IMR-90 (cell line): ENCODE measurements around the gene ADAM12. TPM values are rescaled to one million over a fixed set of nuclear protein-coding genes. Genes with fewer than 3 reads are reported as not detected.

Source experiments
- ATAC-seq: fragments of 200-7000 bp; cut with Tn5 transposase; 2 replicates; pipeline ENCODE4 v1.9.1; 2020; ENCODE audit warnings: low read depth, mild to moderate bottlenecking, moderate library complexity
- BruUV-seq: library from RNA; stranded (reverse); fragments of 400-500 nt; replicated peaks from 2 replicates; lab custom pipeline; 2021; lab: Mats Ljungman, UMichigan
- CTCF ChIA-PET: fragments of 300-600 bp; formaldehyde crosslinking; extraction: SDS; loops from one replicate; lab custom pipeline; 2021; ENCODE audit warnings: antibody characterized with exemption; lab: Yijun Ruan, JAX
- POLR2A ChIA-PET: fragments of 300-600 bp; sonication (Branson Sonifier 250); formaldehyde crosslinking; loops from one replicate; lab custom pipeline; 2022; ENCODE audit warnings: antibody characterized with exemption; ENCODE audit not compliant: unreplicated experiment; lab: Charles Lee
- DNase-seq: peaks from one replicate; pipeline ENCODE4 v3.0.0; 2013
- H2AFZ ChIP-seq: replicated peaks from 2 replicates; pipeline ENCODE3; 2013; ENCODE audit warnings: low read length, mild to moderate bottlenecking; ENCODE audit not compliant: poor library complexity
- H2AK5ac ChIP-seq: 2 replicates; pipeline ENCODE4 v1.6.1; 2013; ENCODE audit warnings: low read depth, low read length, inconsistent platforms
- H2AK9ac ChIP-seq: replicated peaks from 2 replicates; pipeline ENCODE3; 2013; ENCODE audit warnings: mild to moderate bottlenecking, low read depth, low read length, moderate library complexity; ENCODE audit not compliant: poor library complexity
- H2BK120ac ChIP-seq: 2 replicates; pipeline ENCODE4 v1.6.1; 2013; ENCODE audit warnings: low read depth, low read length, inconsistent platforms
- H2BK15ac ChIP-seq: 3 replicates; pipeline ENCODE4 v1.6.1; 2013; ENCODE audit warnings: low read depth, low read length, inconsistent platforms
- H2BK20ac ChIP-seq: 2 replicates; pipeline ENCODE4 v1.6.1; 2013; ENCODE audit warnings: low read depth, mild to moderate bottlenecking, inconsistent platforms, low read length, moderate library complexity
- H2BK5ac ChIP-seq: 2 replicates; pipeline ENCODE4 v1.6.1; 2013; ENCODE audit warnings: mild to moderate bottlenecking, low read depth, low read length, inconsistent platforms; ENCODE audit not compliant: poor library complexity, severe bottlenecking
- H3K14ac ChIP-seq: replicated peaks from 2 replicates; pipeline ENCODE4 v1.6.1; 2013; ENCODE audit warnings: low read depth, low read length, inconsistent platforms
- H3K18ac ChIP-seq: 2 replicates; pipeline ENCODE4 v1.6.1; 2013; ENCODE audit warnings: low read depth, low read length, control low read depth
- H3K23ac ChIP-seq: 2 replicates; pipeline ENCODE4 v1.6.1; 2013; ENCODE audit warnings: low read depth, low read length, inconsistent platforms
- H3K27ac ChIP-seq: 2 replicates; pipeline ENCODE4 v1.5.1; 2013; ENCODE audit warnings: mild to moderate bottlenecking, control low read depth, low read length; ENCODE audit not compliant: insufficient read depth
- H3K27me3 ChIP-seq: 2 replicates; pipeline ENCODE4 v1.6.1; 2013; ENCODE audit warnings: low read length; ENCODE audit not compliant: control insufficient read depth, insufficient read depth
- H3K36me3 ChIP-seq: 2 replicates; pipeline ENCODE4 v1.6.1; 2013; ENCODE audit warnings: low read length, mixed read lengths; ENCODE audit not compliant: control insufficient read depth, insufficient read depth
- H3K4ac ChIP-seq: 2 replicates; pipeline ENCODE4 v1.6.1; 2013; ENCODE audit warnings: low read depth, low read length, inconsistent platforms
- H3K4me1 ChIP-seq: 2 replicates; pipeline ENCODE4 v1.6.1; 2013; ENCODE audit warnings: low read length, mixed read lengths; ENCODE audit not compliant: control insufficient read depth, insufficient read depth
- H3K4me2 ChIP-seq: 2 replicates; pipeline ENCODE4 v1.6.1; 2013; ENCODE audit warnings: low read depth, mild to moderate bottlenecking, control low read depth, low read length, moderate library complexity
- H3K4me3 ChIP-seq: 2 replicates; pipeline ENCODE4 v1.5.1; 2013; ENCODE audit warnings: low read depth, mild to moderate bottlenecking, control low read depth, low read length, moderate library complexity; ENCODE audit not compliant: insufficient read depth
- H3K56ac ChIP-seq: 2 replicates; pipeline ENCODE4 v1.6.1; 2013; ENCODE audit warnings: low read length, inconsistent platforms; ENCODE audit not compliant: insufficient read depth; ENCODE audit errors: extremely low read depth
- H3K79me1 ChIP-seq, 2 experiments: 2 replicates each; pipeline ENCODE4 v1.6.1; 2013; ENCODE audit warnings: low read length in 2 of 2, inconsistent platforms in 1 of 2, low read depth in 1 of 2
- H3K9ac ChIP-seq: 2 replicates; pipeline ENCODE4 v1.6.1; 2013; ENCODE audit warnings: low read depth, low read length, control low read depth
- H3K9me1 ChIP-seq: 2 replicates; pipeline ENCODE4 v1.6.1; 2013; ENCODE audit warnings: low read length, inconsistent platforms; ENCODE audit not compliant: insufficient read depth
- H3K9me3 ChIP-seq: 2 replicates; pipeline ENCODE4 v1.6.1; 2013; ENCODE audit warnings: low read length; ENCODE audit not compliant: control insufficient read depth, insufficient read depth
- H4K20me1 ChIP-seq: 2 replicates; pipeline ENCODE4 v1.6.1; 2013; ENCODE audit warnings: low read length, inconsistent platforms; ENCODE audit not compliant: insufficient read depth
- H4K5ac ChIP-seq: 2 replicates; pipeline ENCODE4 v1.6.1; 2013; ENCODE audit warnings: mild to moderate bottlenecking, low read depth, low read length, control low read depth
- H4K8ac ChIP-seq, 2 experiments: 2 replicates each; pipeline ENCODE4 v1.6.1; 2013; ENCODE audit warnings: low read depth in 2 of 2, low read length in 2 of 2, control low read depth in 1 of 2, inconsistent platforms in 1 of 2
- H4K91ac ChIP-seq: 2 replicates; pipeline ENCODE4 v1.6.1; 2013; ENCODE audit warnings: low read depth, low read length, inconsistent platforms; ENCODE audit not compliant: insufficient read depth
- BHLHE40 ChIP-seq: fragments of 150-350 bp; IDR thresholded peaks from 2 replicates; pipeline ENCODE4 v1.6.1; 2016; ENCODE audit warnings: mild to moderate bottlenecking, low read depth, low read length
- CEBPB ChIP-seq: IDR thresholded peaks from 2 replicates; pipeline ENCODE4 v1.6.1; 2012; ENCODE audit warnings: low read depth, low read length, improper control_type of control experiment
- CHD1 ChIP-seq: IDR thresholded peaks from 2 replicates; pipeline ENCODE4 v1.6.1; 2012; ENCODE audit warnings: low read depth, low read length, improper control_type of control experiment
- CTCF ChIP-seq: conservative IDR thresholded peaks from 2 replicates; pipeline ENCODE4 v1.5.1; 2012; ENCODE audit warnings: mild to moderate bottlenecking, low read depth, low read length, improper control_type of control experiment
- ELK1 ChIP-seq: fragments of 150-350 bp; IDR thresholded peaks from 2 replicates; pipeline ENCODE4 v1.6.1; 2016; ENCODE audit warnings: low read depth, mild to moderate bottlenecking, low read length, moderate library complexity, borderline replicate concordance
- FOS ChIP-seq: fragments of 150-350 bp; IDR thresholded peaks from 2 replicates; pipeline ENCODE4 v1.6.1; 2016; ENCODE audit warnings: low read depth, low read length
- MAFK ChIP-seq: IDR thresholded peaks from 2 replicates; pipeline ENCODE4 v1.6.1; 2012; ENCODE audit warnings: low read depth, low read length, improper control_type of control experiment
- MAZ ChIP-seq: IDR thresholded peaks from 2 replicates; pipeline ENCODE4 v1.6.1; 2012; ENCODE audit warnings: low read depth, mild to moderate bottlenecking, low read length, improper control_type of control experiment, moderate library complexity, borderline replicate concordance
- MXI1 ChIP-seq: IDR thresholded peaks from 2 replicates; pipeline ENCODE4 v1.6.1; 2012; ENCODE audit warnings: low read depth, mild to moderate bottlenecking, low read length, moderate library complexity, borderline replicate concordance
- NFE2L2 ChIP-seq: fragments of 150-350 bp; IDR thresholded peaks from 2 replicates; pipeline ENCODE4 v1.6.1; 2016; ENCODE audit warnings: low read depth, mild to moderate bottlenecking, low read length
- POLR2A ChIP-seq: IDR thresholded peaks from 2 replicates; pipeline ENCODE4 v1.6.1; 2012; ENCODE audit warnings: mild to moderate bottlenecking, low read depth, low read length
- RAD21 ChIP-seq: IDR thresholded peaks from 2 replicates; pipeline ENCODE4 v1.6.1; 2012; ENCODE audit warnings: low read length, improper control_type of control experiment
- RCOR1 ChIP-seq: IDR thresholded peaks from 2 replicates; pipeline ENCODE4 v1.6.1; 2012; ENCODE audit warnings: mild to moderate bottlenecking, low read length, improper control_type of control experiment; ENCODE audit not compliant: insufficient replicate concordance
- RFX5 ChIP-seq: IDR thresholded peaks from 2 replicates; pipeline ENCODE4 v1.8.0; 2012; ENCODE audit warnings: low read depth, mild to moderate bottlenecking, low read length, moderate library complexity
- SMC3 ChIP-seq: fragments of 150-350 bp; IDR thresholded peaks from 2 replicates; pipeline ENCODE4 v1.6.1; 2016; ENCODE audit warnings: low read depth, mild to moderate bottlenecking, antibody characterized with exemption, low read length, moderate library complexity
- USF2 ChIP-seq: fragments of 150-350 bp; IDR thresholded peaks from 2 replicates; pipeline ENCODE4 v1.6.1; 2017; ENCODE audit warnings: mild to moderate bottlenecking, antibody characterized with exemption, low read length, low read depth
- WGBS, 2 experiments: methylation state at CpG; one replicate each; pipeline versions ENCODE4 v1.1.5 to v1.1.7; 2013; ENCODE audit warnings: missing lambda C conversion rate in 2 of 2; ENCODE audit not compliant: insufficient read length in 1 of 2; ENCODE audit errors: extremely low coverage in 2 of 2; 5-methylcytosine and 5-hydroxymethylcytosine counted together
- dilution Hi-C: fragments of 300-500 bp; cut with HindIII; formaldehyde crosslinking; loops from one replicate; pipeline ENCODE4 v1.14.3; 2018; ENCODE audit warnings: low sequenced_read_pairs; ENCODE audit not compliant: unreplicated experiment
- in situ Hi-C: fragments of 300-500 bp; cut with MboI; formaldehyde crosslinking; loops from 3 replicates; pipeline ENCODE4 v1.14.3; 2019; ENCODE audit warnings: low sequenced_read_pairs, inconsistent platforms, mixed read lengths
- intact Hi-C: fragments of 100-400 bp; cut with micrococcal nuclease; formaldehyde crosslinking; loops from 2 replicates; pipeline ENCODE4 v1.10.0; 2022
- polyA plus RNA-seq, 3 experiments: library from polyadenylated mRNA; depleted of rRNA; stranded (reverse); fragments of >200 nt; gene quantifications; 2 replicates each; pipeline ENCODE4 v1.2.3, GENCODE V29; 2012; ENCODE audit warnings: low replicate concordance in 1 of 3
- total RNA-seq: library from RNA; depleted of rRNA; stranded (reverse); fragments of >200 nt; gene quantifications from 2 replicates; pipeline ENCODE4 v1.2.3, GENCODE V29; 2012

The ADAM12 gene
- total and polyA plus RNA-seq, 2 of the 4 experiments (the other 2 are of a cell fraction), result 9.6 to 10.2 TPM

- Histone ChIP-seq H3K27me3 (no peaks in the 10 kb centered on the region), H3K4me3 (no peak overlapping the region), H3K23ac (no peak overlapping the region), H4K20me1 (no peaks in the 10 kb centered on the region), H3K9me3 (no peaks in the 10 kb centered on the region), H3K4me2 (no peak overlapping the region), H2BK15ac (0 out of 3 replicates have a peak overlapping the region, but pooled peaks have one; percentile 34), H4K8ac (no peak overlapping the region), H2AFZ (no peak overlapping the region), H3K9me1 (no peaks in the 10 kb centered on the region; the same call in 1 of the 2 replicates), H3K56ac (peak overlapping the region; percentile 8; the same call in 1 of the 2 replicates), H3K14ac (no peak overlapping the region), H3K9ac (no peak overlapping the region), H4K91ac (no peak overlapping the region), H2AK9ac (no peak overlapping the region), H2BK20ac (peak overlapping the region; percentile 33; the same call in 1 of the 2 replicates), H3K79me1 (no peaks in the 10 kb centered on the region), H2BK5ac (peak overlapping the region; percentile 52), H3K18ac (no peak overlapping the region), H2AK5ac (no peak overlapping the region), H3K36me3 (no peaks in the 10 kb centered on the region), H3K4me1 (peaks cover 2% of the 10 kb centered on the region), H2BK120ac (peak overlapping the region; percentile 20; the same call in 1 of the 2 replicates), H4K5ac (no peak overlapping the region), H3K27ac (no peak overlapping the region), H3K4ac (peak overlapping the region; percentile 5; the same call in 1 of the 2 replicates)
- intact Hi-C loops (no loop called here), in situ Hi-C loops (no loop called here), dilution Hi-C loops (no loop called here)
- DNase-seq (no peak), ATAC-seq (no peak; the same call in 1 of the 2 replicates)
- CTCF ChIA-PET, result interaction anchor here (0.5 kb wide), 1 partner anchor 44 kb away, joined by 4 read pairs; no protein-coding TSS in a partner anchor
- no CpG with 5 or more reads among the region's 1 CpG for WGBS, 2 experiments
- BruUV-seq, result no TSS peak
- POLR2A ChIA-PET, result no interaction called here
- no peak for TF ChIP-seq POLR2A
- no peak for TF ChIP-seq RAD21
- no peak for TF ChIP-seq RFX5
- TF ChIP-seq ELK1, result no peak
- no peak for TF ChIP-seq NFE2L2
- no peak for TF ChIP-seq CHD1
- no peak for TF ChIP-seq SMC3
- no peak for TF ChIP-seq MAZ
- TF ChIP-seq RCOR1, result no peak
- TF ChIP-seq MAFK, result no peak
- no peak for TF ChIP-seq CTCF
- TF ChIP-seq CEBPB, result no peak
- no peak for TF ChIP-seq BHLHE40
- no peak for TF ChIP-seq USF2
- no peak for TF ChIP-seq MXI1
- TF ChIP-seq FOS, result no peak
Measured at GRCh38 chr10:126090443-126090842, 297.8 kb downstream of the ADAM12 start.
